K562 (cell line): ENCODE results near the gene RNU11. TPM values are rescaled to one million over a fixed set of nuclear protein-coding genes. Genes with fewer than 3 reads are reported as not detected.

Experiments
- BRF1 ChIP-seq: IDR thresholded peaks from 3 replicates; pipeline ENCODE4 v1.6.1; 2011; ENCODE audit warnings: borderline replicate concordance, mild to moderate bottlenecking; ENCODE audit not compliant: insufficient read length; ENCODE audit errors: extremely low read depth
- ETS2 ChIP-seq: IDR thresholded peaks from 2 replicates; pipeline ENCODE4 v1.6.1; 2016; ENCODE audit warnings: borderline replicate concordance, missing genetic modification characterization, mild to moderate bottlenecking, moderate library complexity, missing compliant biosample characterization; ENCODE audit not compliant: poor library complexity, severe bottlenecking
- FOXM1 ChIP-seq, 2 experiments: fragments of 450-650 bp in 1 of 2; sonication (generic) in 1 of 2; formaldehyde crosslinking in 1 of 2; IDR thresholded peaks; 2 replicates each; pipeline versions ENCODE4 v1.6.1 to v1.9.0; 2017 to 2022; ENCODE audit warnings: low read depth in 2 of 2, mild to moderate bottlenecking in 2 of 2, missing genetic modification reagents in 1 of 2, moderate library complexity in 1 of 2
- GABPB2 ChIP-seq: fragments of 250-450 bp; sonication (Bioruptor Pico); conservative IDR thresholded peaks from 2 replicates; pipeline ENCODE4 v1.5.1; 2021; ENCODE audit warnings: mild to moderate bottlenecking
- NBN ChIP-seq: fragments of 450-650 bp; IDR thresholded peaks from 2 replicates; pipeline ENCODE4 v1.6.1; 2016; ENCODE audit warnings: low read depth, mild to moderate bottlenecking
- NR2C2 ChIP-seq, 2 experiments: fragments of 200-800 bp in 1 of 2; sonication (Bioruptor generic) in 1 of 2; sonication (generic) in 1 of 2; formaldehyde crosslinking in 1 of 2; IDR thresholded peaks; 2 replicates each; pipeline versions ENCODE4 v1.6.1 to v1.8.0; 2016 to 2022; ENCODE audit warnings: mild to moderate bottlenecking in 1 of 2, missing compliant biosample characterization in 1 of 2, missing genetic modification characterization in 1 of 2, missing genetic modification reagents in 1 of 2
- PHB2 ChIP-seq: fragments of 450-650 bp; IDR thresholded peaks from 2 replicates; pipeline ENCODE4 v1.6.1; 2017; ENCODE audit warnings: low read depth
- TCF7 ChIP-seq: sonication (generic); IDR thresholded peaks from 2 replicates; pipeline ENCODE4 v1.6.1; 2016; ENCODE audit warnings: antibody characterized with exemption, borderline replicate concordance
- XRCC4 ChIP-seq: IDR thresholded peaks from one replicate; pipeline ENCODE4 v1.6.1; 2011; ENCODE audit not compliant: insufficient read depth, insufficient read length; ENCODE audit errors: extremely low read depth
- ZSCAN29 ChIP-seq: fragments of 450-650 bp; IDR thresholded peaks from 2 replicates; pipeline ENCODE4 v1.6.1; 2017
- polyA plus RNA-seq, 8 experiments: library from polyadenylated mRNA; depleted of rRNA in 4 of 8; stranded (reverse) in 5 of 8; unstranded in 3 of 8; fragments of >200 nt; fragmentation: Nextera tagmentation in 2 of 8; fragmentation: Illumina TruSeq in 1 of 8; extraction: Ambion mirVana in 2 of 8; extraction: Trizol in 1 of 8; gene quantifications; 2 replicates each; pipeline versions ENCODE4 v1.2.1 to v1.2.3, GENCODE V29; 2011 to 2014; ENCODE audit warnings: inconsistent platforms in 1 of 8, missing spikeins in 1 of 8
- total RNA-seq, 7 experiments: library from RNA; depleted of rRNA in 6 of 7; stranded (reverse); fragments of >200 nt in 6 of 7; fragmentation: Illumina TruSeq in 2 of 7; extraction: Trizol in 2 of 7; gene quantifications; 2 replicates each; pipeline versions ENCODE4 v1.2.1 to v1.2.3, GENCODE V29; 2011 to 2021; ENCODE audit warnings: low replicate concordance in 1 of 7
- TF ChIP-seq, protein P1 (sequence below): fragments of 450-650 bp; formaldehyde crosslinking; IDR thresholded peaks from 2 replicates; pipeline ENCODE4 v1.4.0; 2022; ENCODE audit warnings: missing genetic modification characterization
- TF ChIP-seq, protein P2 (sequence below): fragments of 450-650 bp; formaldehyde crosslinking; IDR thresholded peaks from 2 replicates; pipeline ENCODE4 v1.4.0; 2022; ENCODE audit warnings: missing genetic modification characterization
- TF ChIP-seq, protein P3 (sequence below): fragments of 450-650 bp; IDR thresholded peaks from 2 replicates; pipeline ENCODE4 v1.6.1; 2016; ENCODE audit warnings: low read depth
- TF ChIP-seq, protein P4 (sequence below): fragments of 250-450 bp; sonication (Bioruptor Pico); IDR thresholded peaks from 2 replicates; pipeline ENCODE4 v1.5.0; 2021

RNU11 gene
- total and polyA plus RNA-seq, 9 of the 15 experiments (the other 6 are each of a cell fraction or from before 2014, with no cell fraction given) = not detected

DNA sequence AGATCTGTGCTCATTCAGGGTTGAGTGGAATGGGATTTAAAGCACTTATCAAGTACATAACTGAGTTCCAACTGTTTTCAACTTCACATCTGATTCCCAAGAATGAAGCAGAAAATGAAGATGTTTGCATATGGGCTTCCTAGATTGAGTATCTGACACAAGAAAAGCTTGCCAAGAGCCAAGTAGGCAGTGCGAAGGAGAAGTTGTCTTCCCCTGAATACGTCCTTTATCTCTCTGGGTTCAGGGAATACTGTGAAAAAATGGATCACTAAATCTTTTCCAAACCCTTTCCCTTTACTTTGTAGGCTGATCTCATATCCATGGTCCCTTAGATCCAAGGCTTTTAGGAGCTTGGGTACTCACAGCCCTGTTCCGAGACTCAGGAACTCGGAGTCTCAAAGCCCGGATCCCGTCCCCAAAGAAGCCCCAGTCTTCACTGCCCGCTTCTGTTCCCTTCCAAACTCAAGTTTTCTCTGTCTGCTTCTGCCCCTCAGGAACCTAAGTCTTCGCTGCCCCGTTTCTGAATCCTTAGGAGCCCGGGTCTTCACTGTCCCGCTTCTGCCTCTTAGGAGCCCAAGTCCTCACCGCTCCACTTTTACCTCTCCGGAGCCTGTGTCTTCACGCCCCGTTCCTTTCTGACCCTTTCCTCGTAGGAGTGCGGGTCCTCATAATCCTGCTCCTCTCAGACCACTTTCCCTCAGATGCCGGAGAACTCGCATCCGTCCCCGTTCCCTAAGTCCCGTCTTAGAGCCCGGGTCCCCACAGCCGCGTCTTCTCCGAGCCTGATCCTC, 6.1 kb upstream of the RNU11 start (continued):
- TF ChIP-seq TCF7 (no peak), NBN (no peak), NR2C2 (CRISPR knock-in tag; IDR thresholded peaks at IDR 0.05) (0 out of 2 replicates have a peak, but pooled peaks have one; percentile 73), NR2C2 (tag; IDR thresholded peaks at IDR 0.05) (no peak), BRF1 (no peak), PHB2 (no peak), GABPB2 (CRISPR knock-in tag) (no peak), XRCC4 (no peak), FOXM1 (IDR thresholded peaks at IDR 0.05; ENCODE audit: low read depth) (no peak), FOXM1 (CRISPR knock-in tag; IDR thresholded peaks at IDR 0.05; ENCODE audit: low read depth) (no peak), ETS2 (tag) (no peak), ZSCAN29 (peak; percentile 59)
- TF ChIP-seq, protein P1, sequence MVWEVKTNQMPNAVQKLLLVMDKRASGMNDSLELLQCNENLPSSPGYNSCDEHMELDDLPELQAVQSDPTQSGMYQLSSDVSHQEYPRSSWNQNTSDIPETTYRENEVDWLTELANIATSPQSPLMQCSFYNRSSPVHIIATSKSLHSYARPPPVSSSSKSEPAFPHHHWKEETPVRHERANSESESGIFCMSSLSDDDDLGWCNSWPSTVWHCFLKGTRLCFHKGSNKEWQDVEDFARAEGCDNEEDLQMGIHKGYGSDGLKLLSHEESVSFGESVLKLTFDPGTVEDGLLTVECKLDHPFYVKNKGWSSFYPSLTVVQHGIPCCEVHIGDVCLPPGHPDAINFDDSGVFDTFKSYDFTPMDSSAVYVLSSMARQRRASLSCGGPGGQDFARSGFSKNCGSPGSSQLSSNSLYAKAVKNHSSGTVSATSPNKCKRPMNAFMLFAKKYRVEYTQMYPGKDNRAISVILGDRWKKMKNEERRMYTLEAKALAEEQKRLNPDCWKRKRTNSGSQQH = 0 out of 2 replicates have a peak, but pooled peaks have one; percentile 6
- TF ChIP-seq, protein P2, sequence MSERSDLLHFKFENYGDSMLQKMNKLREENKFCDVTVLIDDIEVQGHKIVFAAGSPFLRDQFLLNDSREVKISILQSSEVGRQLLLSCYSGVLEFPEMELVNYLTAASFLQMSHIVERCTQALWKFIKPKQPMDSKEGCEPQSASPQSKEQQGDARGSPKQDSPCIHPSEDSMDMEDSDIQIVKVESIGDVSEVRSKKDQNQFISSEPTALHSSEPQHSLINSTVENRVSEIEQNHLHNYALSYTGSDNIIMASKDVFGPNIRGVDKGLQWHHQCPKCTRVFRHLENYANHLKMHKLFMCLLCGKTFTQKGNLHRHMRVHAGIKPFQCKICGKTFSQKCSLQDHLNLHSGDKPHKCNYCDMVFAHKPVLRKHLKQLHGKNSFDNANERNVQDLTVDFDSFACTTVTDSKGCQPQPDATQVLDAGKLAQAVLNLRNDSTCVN (CRISPR knock-in tag) = peak; percentile 27; the same call in 1 of the 2 replicates
- TF ChIP-seq, protein P3, sequence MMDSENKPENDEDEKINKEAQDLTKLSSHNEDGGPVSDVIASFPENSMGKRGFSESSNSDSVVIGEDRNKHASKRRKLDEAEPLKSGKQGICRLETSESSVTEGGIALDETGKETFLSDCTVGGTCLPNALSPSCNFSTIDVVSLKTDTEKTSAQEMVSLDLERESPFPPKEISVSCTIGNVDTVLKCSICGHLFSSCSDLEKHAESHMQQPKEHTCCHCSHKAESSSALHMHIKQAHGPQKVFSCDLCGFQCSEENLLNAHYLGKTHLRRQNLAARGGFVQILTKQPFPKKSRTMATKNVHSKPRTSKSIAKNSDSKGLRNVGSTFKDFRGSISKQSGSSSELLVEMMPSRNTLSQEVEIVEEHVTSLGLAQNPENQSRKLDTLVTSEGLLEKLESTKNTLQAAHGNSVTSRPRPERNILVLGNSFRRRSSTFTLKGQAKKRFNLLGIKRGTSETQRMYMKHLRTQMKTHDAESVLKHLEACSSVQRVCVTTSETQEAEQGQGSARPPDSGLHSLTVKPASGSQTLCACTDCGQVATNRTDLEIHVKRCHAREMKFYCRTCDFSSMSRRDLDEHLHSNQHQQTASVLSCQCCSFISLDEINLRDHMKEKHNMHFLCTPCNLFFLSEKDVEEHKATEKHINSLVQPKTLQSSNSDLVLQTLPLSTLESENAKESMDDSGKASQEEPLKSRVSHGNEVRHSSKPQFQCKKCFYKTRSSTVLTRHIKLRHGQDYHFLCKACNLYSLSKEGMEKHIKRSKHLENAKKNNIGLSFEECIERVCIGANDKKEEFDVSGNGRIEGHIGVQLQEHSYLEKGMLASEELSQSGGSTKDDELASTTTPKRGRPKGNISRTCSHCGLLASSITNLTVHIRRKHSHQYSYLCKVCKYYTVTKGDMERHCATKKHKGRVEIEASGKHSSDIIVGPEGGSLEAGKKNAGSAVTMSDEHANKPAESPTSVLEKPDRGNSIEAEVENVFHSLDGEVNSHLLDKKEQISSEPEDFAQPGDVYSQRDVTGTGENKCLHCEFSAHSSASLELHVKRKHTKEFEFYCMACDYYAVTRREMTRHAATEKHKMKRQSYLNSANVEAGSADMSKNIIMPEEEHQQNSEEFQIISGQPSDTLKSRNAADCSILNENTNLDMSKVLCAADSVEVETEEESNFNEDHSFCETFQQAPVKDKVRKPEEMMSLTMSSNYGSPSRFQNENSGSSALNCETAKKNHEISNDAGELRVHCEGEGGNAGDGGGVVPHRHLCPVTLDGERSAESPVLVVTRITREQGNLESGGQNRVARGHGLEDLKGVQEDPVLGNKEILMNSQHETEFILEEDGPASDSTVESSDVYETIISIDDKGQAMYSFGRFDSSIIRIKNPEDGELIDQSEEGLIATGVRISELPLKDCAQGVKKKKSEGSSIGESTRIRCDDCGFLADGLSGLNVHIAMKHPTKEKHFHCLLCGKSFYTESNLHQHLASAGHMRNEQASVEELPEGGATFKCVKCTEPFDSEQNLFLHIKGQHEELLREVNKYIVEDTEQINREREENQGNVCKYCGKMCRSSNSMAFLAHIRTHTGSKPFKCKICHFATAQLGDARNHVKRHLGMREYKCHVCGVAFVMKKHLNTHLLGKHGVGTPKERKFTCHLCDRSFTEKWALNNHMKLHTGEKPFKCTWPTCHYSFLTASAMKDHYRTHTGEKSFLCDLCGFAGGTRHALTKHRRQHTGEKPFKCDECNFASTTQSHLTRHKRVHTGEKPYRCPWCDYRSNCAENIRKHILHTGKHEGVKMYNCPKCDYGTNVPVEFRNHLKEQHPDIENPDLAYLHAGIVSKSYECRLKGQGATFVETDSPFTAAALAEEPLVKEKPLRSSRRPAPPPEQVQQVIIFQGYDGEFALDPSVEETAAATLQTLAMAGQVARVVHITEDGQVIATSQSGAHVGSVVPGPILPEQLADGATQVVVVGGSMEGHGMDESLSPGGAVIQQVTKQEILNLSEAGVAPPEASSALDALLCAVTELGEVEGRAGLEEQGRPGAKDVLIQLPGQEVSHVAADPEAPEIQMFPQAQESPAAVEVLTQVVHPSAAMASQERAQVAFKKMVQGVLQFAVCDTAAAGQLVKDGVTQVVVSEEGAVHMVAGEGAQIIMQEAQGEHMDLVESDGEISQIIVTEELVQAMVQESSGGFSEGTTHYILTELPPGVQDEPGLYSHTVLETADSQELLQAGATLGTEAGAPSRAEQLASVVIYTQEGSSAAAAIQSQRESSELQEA = peak; percentile 24; the same call in 1 of the 2 replicates
- TF ChIP-seq, protein P4, sequence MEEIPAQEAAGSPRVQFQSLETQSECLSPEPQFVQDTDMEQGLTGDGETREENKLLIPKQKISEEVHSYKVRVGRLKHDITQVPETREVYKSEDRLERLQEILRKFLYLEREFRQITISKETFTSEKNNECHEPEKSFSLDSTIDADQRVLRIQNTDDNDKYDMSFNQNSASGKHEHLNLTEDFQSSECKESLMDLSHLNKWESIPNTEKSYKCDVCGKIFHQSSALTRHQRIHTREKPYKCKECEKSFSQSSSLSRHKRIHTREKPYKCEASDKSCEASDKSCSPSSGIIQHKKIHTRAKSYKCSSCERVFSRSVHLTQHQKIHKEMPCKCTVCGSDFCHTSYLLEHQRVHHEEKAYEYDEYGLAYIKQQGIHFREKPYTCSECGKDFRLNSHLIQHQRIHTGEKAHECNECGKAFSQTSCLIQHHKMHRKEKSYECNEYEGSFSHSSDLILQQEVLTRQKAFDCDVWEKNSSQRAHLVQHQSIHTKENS (CRISPR knock-in tag) = no peak
